ENCODE results near the gene EZH2.

DNA sequence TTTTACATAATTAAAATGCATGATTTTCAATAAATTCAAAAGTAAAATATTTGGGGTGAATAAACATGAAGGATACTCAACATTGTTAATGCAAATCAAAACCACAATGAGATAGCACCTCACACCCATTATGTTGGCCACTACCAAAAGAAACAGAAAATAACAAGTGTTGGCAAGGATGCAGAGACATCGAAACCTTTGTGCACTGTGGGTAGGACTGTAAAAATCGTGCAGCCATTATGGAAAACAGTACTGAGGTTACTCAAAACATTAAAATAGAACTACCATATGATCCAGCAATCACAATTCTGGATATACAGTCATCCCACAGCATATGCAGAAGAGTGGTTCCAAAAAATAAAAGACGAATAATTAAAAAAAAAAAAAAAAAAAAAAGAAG lies 13.1 kb downstream of the EZH2 start:
- TF ChIP-seq POLR2A (IDR thresholded peaks at IDR 0.05; ENCODE audit: low read depth, low read length) (no peak), POLR2AphosphoS5 (IDR thresholded peaks at IDR 0.05; ENCODE audit: low read depth, low read length) (no peak), TAF1 (IDR thresholded peaks at IDR 0.05; ENCODE audit: borderline replicate concordance, low read depth, low read length) (no peak)

All from GM12892 (cell line).